Testis (tissue), 3 donors: ENCODE results near the gene CHCHD6. TPM values are rescaled to one million over a fixed set of nuclear protein-coding genes. Genes with fewer than 3 reads are reported as not detected.

Experiments
- DNase-seq: peaks from one replicate; pipeline ENCODE4 v3.0.0-alpha.2; 2019
- H3K27ac ChIP-seq, 2 donors: fragments of 200-600 bp; sonication (generic); one replicate each; pipeline ENCODE4 v1.5.1; 2019
- H3K27me3 ChIP-seq: fragments of 200-600 bp; sonication (generic); one replicate; pipeline ENCODE4 v1.5.1; 2019
- H3K36me3 ChIP-seq: fragments of 200-600 bp; sonication (generic); one replicate; pipeline ENCODE4 v1.5.1; 2017; ENCODE audit warnings: low read depth; ENCODE audit errors: missing control alignments
- H3K4me1 ChIP-seq: fragments of 200-600 bp; sonication (generic); one replicate; pipeline ENCODE4 v1.5.1; 2019
- H3K4me3 ChIP-seq, 2 donors: fragments of 200-600 bp; sonication (generic); one replicate each; pipeline ENCODE4 v1.5.1; 2017 to 2019
- H3K9me3 ChIP-seq: fragments of 200-600 bp; sonication (generic); one replicate; pipeline ENCODE4 v1.5.1; 2017
- POLR2A ChIP-seq: fragments of 450-650 bp; IDR thresholded peaks from one replicate; pipeline ENCODE4 v1.6.1; 2017; ENCODE audit warnings: antibody characterized with exemption, mild to moderate bottlenecking, moderate library complexity
- WGBS, 2 donors: methylation state at CpG; one replicate each; pipeline ENCODE4 v1.1.5; 2018; 5-methylcytosine and 5-hydroxymethylcytosine counted together
- intact Hi-C: fragments of 100-400 bp; cut with DNase I; formaldehyde crosslinking; loops from one replicate; pipeline ENCODE4 v1.15.1; 2023; ENCODE audit warnings: low total_unique reads
- polyA plus RNA-seq: library from polyadenylated mRNA; stranded (reverse); fragments of 350-450 nt; fragmentation: Illumina TruSeq; extraction: RNeasy Lipid Tissue Mini Kit (QIAGEN cat#74804); gene quantifications from one replicate; pipeline ENCODE4 v1.2.3, GENCODE V29; 2014; ENCODE audit warnings: low read depth, low replicate concordance; ENCODE audit not compliant: insufficient read depth
- total RNA-seq, 2 donors: library from RNA; depleted of rRNA; stranded (reverse); fragments of >200 nt; gene quantifications; one replicate each; pipeline ENCODE4 v1.2.3, GENCODE V29; 2016
- TF ChIP-seq, protein P1 (sequence below), 3 experiments: fragments of 450-650 bp in 2 of 3; fragments of 200-600 bp in 1 of 3; sonication (generic) in 1 of 3; IDR thresholded peaks; one replicate each; pipeline ENCODE4 v1.5.1; 2016 to 2019; ENCODE audit warnings: antibody characterized with exemption in 3 of 3, mild to moderate bottlenecking in 2 of 3, moderate library complexity in 1 of 3

The CHCHD6 gene
- total and polyA plus RNA-seq, 3 donors from 2014 or later = 47.6 to 84.6 (median 49.9) TPM

DNA sequence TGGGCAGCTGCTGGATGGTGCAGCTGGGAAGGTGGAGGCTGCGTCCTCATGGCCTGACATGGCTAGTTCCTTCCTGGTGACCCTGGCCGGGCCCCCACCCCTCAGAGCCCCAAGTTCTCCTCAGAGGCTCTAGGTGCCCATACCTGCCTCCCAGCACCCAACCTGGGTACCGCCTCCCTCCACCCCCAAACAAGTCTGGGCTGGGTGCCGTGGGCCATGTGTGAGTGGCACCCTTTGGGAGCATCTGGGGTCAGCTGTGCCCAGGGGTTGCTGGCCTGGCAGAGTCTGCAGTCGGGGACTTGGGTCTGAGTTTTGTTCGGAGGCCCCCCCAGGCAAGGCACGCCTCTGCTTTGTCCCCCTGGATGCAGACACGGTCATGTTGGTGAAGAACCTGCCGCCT lies 289.4 kb downstream of the CHCHD6 start:
- Histone ChIP-seq H3K4me1 (peaks cover 22% of the 10 kb centered on the region), H3K9me3 (no peaks in the 10 kb centered on the region), H3K36me3 (no peaks in the 10 kb centered on the region), H3K27me3 (no peaks in the 10 kb centered on the region), H3K4me3 (no peak overlapping the region), H3K27ac (no peak overlapping the region)
- TF ChIP-seq POLR2A = no peak
- TF ChIP-seq, protein P1, sequence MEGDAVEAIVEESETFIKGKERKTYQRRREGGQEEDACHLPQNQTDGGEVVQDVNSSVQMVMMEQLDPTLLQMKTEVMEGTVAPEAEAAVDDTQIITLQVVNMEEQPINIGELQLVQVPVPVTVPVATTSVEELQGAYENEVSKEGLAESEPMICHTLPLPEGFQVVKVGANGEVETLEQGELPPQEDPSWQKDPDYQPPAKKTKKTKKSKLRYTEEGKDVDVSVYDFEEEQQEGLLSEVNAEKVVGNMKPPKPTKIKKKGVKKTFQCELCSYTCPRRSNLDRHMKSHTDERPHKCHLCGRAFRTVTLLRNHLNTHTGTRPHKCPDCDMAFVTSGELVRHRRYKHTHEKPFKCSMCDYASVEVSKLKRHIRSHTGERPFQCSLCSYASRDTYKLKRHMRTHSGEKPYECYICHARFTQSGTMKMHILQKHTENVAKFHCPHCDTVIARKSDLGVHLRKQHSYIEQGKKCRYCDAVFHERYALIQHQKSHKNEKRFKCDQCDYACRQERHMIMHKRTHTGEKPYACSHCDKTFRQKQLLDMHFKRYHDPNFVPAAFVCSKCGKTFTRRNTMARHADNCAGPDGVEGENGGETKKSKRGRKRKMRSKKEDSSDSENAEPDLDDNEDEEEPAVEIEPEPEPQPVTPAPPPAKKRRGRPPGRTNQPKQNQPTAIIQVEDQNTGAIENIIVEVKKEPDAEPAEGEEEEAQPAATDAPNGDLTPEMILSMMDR (IDR thresholded peaks at IDR 0.05) = no peak
- DNase-seq = no peak
- 90 to 92% methylated on average over 6 to 9 of the region's 9 CpGs for WGBS, 2 donors
- intact Hi-C loops = loop anchor here (10.0 kb wide), 1 partner anchor 551 kb away; no protein-coding TSS in a partner anchor

DNA sequence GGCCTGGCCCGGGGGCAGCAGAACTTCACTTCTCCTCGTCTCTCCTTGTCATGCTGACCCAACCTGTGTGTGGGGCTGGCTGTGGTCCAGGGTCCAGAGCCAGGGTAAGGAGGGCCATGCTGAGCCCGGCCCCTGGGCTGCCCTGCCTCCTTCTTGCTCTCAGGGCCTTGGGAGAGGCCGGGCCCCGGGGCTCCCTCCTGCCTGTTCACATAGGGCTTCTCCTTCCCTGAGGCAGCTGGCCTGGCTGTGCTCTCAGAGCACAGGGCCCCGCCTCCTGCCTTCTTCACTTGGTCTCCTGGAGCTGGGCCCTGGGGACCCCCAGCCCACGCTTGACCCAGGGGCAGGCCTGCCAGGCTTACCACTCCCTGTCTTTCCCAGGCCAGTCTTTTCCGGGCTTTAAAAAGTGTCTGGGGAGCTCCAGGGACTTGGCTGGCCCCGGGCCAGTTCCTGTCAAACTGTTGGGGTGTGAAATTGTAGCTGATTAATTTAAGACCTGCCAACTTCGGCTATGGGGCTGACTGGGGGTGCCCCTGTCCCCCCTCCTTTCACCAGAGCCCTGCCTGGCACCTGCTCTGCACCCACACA lies 290.7 kb downstream of the CHCHD6 start:
- no peak for DNase-seq
- H3K27me3 ChIP-seq = no peaks in the 10 kb centered on the region
- H3K9me3 ChIP-seq = no peaks in the 10 kb centered on the region
- no peaks in the 10 kb centered on the region for H3K36me3 ChIP-seq
- 54 to 55% methylated on average over 8 to 10 of the region's 10 CpGs for WGBS, 2 donors
- peak overlapping the region in 1 of 2 donors; percentile 33 for H3K27ac ChIP-seq
- no peak overlapping the region for H3K4me3 ChIP-seq
- peaks cover 25% of the 10 kb centered on the region for H3K4me1 ChIP-seq
- intact Hi-C loops = loop anchor here (10.0 kb wide), 1 partner anchor 550 kb away; no protein-coding TSS in a partner anchor
- TF ChIP-seq POLR2A = no peak
- TF ChIP-seq, protein P1 (IDR thresholded peaks at IDR 0.05) = no peak

DNA sequence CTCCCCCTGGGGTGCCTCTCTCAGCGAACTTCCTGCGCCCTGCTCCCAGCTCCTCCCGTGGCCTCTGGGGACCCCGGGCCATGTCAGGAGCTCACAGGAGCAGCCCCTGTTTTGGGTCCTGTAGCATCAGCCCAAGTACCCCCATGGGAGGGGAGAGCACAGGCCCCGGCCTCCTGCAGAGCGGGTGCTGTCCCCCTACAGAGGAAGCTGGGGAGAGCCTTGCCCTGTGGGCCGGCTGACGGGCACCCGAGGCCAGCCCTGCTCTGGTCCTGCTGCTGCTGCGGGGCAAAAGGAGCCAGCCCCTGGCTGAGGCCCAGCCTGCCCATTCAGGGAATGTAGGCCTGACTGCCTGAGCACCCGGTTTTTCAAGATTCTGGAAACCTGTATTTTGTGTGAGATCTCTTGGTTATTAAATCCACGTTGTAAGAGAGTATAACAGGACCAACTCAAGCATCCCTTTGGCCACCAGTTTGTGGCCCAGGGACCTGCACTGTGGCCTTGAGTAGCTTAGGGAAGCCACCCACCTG lies 291.3 kb downstream of the CHCHD6 start:
- no peaks in the 10 kb centered on the region for H3K9me3 ChIP-seq
- H3K4me3 ChIP-seq = no peak overlapping the region
- no peak for DNase-seq
- H3K36me3 ChIP-seq = no peaks in the 10 kb centered on the region
- H3K4me1 ChIP-seq = peaks cover 25% of the 10 kb centered on the region
- intact Hi-C loops = loop anchor here (10.0 kb wide), 1 partner anchor 549 kb away; no protein-coding TSS in a partner anchor
- no peaks in the 10 kb centered on the region for H3K27me3 ChIP-seq
- WGBS, 2 donors = 84 to 86% methylated on average over 6 to 11 of the region's 12 CpGs
- no peak for TF ChIP-seq POLR2A
- H3K27ac ChIP-seq = no peak overlapping the region

DNA sequence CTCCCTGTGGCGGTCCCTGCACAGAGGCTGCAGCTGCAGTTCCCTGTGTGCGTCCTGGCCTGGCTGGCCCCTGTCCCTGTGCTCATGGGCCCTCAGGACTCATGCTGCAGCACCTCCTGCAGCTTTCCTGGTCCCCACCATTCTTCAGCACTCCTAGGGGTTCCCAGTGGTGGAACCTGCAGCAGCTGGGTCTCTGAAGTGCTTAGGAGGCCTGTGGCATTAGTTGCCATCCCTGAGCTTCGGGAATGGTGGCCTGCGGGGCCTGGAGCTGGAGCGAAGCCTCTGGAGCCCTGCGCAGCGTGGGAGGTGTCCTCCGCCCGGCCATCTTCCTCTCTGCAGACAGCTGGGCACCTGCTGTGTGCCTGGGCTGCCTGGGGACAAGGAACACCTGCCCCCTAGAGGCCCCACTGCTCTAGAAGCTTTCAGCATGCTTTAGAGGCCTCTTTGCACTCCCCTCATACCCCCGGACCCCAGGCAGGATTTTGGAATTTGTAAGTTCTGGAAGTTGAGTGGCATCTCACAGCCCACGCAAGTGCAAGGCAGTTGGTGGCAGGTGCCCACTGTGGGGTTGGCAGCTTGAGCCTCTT lies 292.0 kb downstream of the CHCHD6 start:
- intact Hi-C loops = loop anchor here (10.0 kb wide), 1 partner anchor 549 kb away; no protein-coding TSS in a partner anchor
- H3K9me3 ChIP-seq = no peaks in the 10 kb centered on the region

DNA sequence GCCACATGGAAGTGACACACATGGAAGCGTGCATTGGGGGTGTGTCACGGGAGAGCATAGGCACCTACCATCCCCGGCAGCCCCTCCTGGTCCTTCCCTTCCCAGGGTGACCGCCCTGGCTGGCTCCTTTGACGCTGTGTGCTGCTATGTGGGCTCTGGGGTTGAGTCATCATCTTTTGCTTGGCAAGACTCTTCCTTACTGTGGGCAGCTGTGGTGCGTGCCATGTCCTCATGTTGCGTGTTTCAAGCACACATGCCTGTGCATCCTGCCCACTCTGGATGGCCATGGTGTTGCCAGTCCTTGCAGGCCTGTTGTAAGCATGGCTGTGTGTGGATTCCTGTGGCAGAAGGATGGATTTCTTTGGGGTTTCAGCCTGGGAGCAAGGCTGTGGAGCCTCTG lies 292.9 kb downstream of the CHCHD6 start:
- Histone ChIP-seq H3K27ac (no peak overlapping the region), H3K36me3 (no peaks in the 10 kb centered on the region)
- 100% methylated on average over 2 to 7 of the region's 7 CpGs for WGBS, 2 donors

More for the DNA sequence above, 292.0 kb downstream of the CHCHD6 start:
- no peak for DNase-seq
- H3K27me3 ChIP-seq = no peaks in the 10 kb centered on the region
- H3K36me3 ChIP-seq = no peaks in the 10 kb centered on the region
- TF ChIP-seq, protein P1 (IDR thresholded peaks at IDR 0.05) = no peak
- TF ChIP-seq POLR2A = no peak
- H3K4me1 ChIP-seq = peaks cover 25% of the 10 kb centered on the region
- 85 to 89% methylated on average over 3 to 11 of the region's 11 CpGs for WGBS, 2 donors
- no peak overlapping the region for H3K27ac ChIP-seq
- no peak overlapping the region for H3K4me3 ChIP-seq

More for the DNA sequence above, 292.9 kb downstream of the CHCHD6 start:
- intact Hi-C loops = loop anchor here (10.0 kb wide), 1 partner anchor 548 kb away; no protein-coding TSS in a partner anchor
- peaks cover 27% of the 10 kb centered on the region for H3K4me1 ChIP-seq
- no peak for TF ChIP-seq POLR2A
- TF ChIP-seq, protein P1 (IDR thresholded peaks at IDR 0.05) = no peak
- no peaks in the 10 kb centered on the region for H3K9me3 ChIP-seq
- DNase-seq = no peak
- no peak overlapping the region for H3K4me3 ChIP-seq
- H3K27me3 ChIP-seq = no peaks in the 10 kb centered on the region
